Type B pancreatic cell (in vitro differentiated cells): ENCODE results near the gene PLA2G4E. TPM values are rescaled to one million over a fixed set of nuclear protein-coding genes. Genes with fewer than 3 reads are reported as not detected.

Experiments used
- DNase-seq: peaks from one replicate; pipeline ENCODE4 v3.0.0; 2021; ENCODE audit warnings: mixed read lengths; ENCODE audit not compliant: unreplicated experiment; ENCODE audit errors: extremely low spot score
- H3K27ac Mint-ChIP-seq: 2 replicates; pipeline ENCODE4 v1.8.0; 2021; ENCODE audit warnings: mild to moderate bottlenecking, mixed read lengths
- H3K27me3 Mint-ChIP-seq: 2 replicates; pipeline ENCODE4 v1.8.0; 2021; ENCODE audit warnings: mixed read lengths
- H3K36me3 Mint-ChIP-seq: 2 replicates; pipeline ENCODE4 v1.8.0; 2021; ENCODE audit warnings: mixed read lengths
- H3K4me1 Mint-ChIP-seq: one replicate; pipeline ENCODE4 v1.8.0; 2021; ENCODE audit warnings: mixed read lengths; ENCODE audit not compliant: unreplicated experiment
- H3K4me3 Mint-ChIP-seq: 2 replicates; pipeline ENCODE4 v1.8.0; 2021; ENCODE audit warnings: mild to moderate bottlenecking, mixed read lengths
- H3K9me3 Mint-ChIP-seq: 2 replicates; pipeline ENCODE4 v1.8.0; 2021; ENCODE audit warnings: mixed read lengths
- total RNA-seq: library from RNA; stranded (reverse); gene quantifications from 2 replicates; pipeline ENCODE4 v1.2.1, GENCODE V29; 2021; ENCODE audit warnings: low replicate concordance
- TF ChIP-seq, protein P1 (sequence below): fragments of 200-600 bp; sonication (generic); conservative IDR thresholded peaks from 2 replicates; pipeline ENCODE4 v1.5.0; 2021; ENCODE audit warnings: antibody characterized with exemption, mild to moderate bottlenecking

The PLA2G4E gene
- total RNA-seq, 1 donor from 2014 or later, result not detected

DNA sequence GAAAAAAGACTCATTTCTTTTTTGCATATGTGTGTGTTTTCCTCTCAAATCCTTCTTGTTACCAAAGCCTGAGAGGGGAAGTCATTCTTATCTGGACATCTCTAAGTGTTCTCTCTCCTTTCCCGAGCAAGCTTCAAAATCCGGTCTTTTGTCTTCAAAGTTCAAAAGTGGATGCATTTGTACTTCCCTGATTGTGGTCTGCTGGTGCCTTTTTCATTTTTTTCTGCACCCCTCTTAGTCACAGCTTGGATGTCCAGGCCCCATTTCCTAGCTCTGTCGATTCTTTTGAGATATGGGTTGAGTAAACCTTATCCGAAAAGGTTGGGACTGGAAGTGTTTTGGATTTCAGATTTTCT is 83.3 kb downstream of the PLA2G4E start:
- TF ChIP-seq, protein P1, sequence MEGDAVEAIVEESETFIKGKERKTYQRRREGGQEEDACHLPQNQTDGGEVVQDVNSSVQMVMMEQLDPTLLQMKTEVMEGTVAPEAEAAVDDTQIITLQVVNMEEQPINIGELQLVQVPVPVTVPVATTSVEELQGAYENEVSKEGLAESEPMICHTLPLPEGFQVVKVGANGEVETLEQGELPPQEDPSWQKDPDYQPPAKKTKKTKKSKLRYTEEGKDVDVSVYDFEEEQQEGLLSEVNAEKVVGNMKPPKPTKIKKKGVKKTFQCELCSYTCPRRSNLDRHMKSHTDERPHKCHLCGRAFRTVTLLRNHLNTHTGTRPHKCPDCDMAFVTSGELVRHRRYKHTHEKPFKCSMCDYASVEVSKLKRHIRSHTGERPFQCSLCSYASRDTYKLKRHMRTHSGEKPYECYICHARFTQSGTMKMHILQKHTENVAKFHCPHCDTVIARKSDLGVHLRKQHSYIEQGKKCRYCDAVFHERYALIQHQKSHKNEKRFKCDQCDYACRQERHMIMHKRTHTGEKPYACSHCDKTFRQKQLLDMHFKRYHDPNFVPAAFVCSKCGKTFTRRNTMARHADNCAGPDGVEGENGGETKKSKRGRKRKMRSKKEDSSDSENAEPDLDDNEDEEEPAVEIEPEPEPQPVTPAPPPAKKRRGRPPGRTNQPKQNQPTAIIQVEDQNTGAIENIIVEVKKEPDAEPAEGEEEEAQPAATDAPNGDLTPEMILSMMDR, result no peak
- no peak overlapping the region for H3K27ac Mint-ChIP-seq
- peaks cover 3% of the 10 kb centered on the region for H3K27me3 Mint-ChIP-seq
- peaks cover 39% of the 10 kb centered on the region for H3K4me1 Mint-ChIP-seq
- H3K9me3 Mint-ChIP-seq, result no peaks in the 10 kb centered on the region
- H3K36me3 Mint-ChIP-seq, result peaks cover 16% of the 10 kb centered on the region
- H3K4me3 Mint-ChIP-seq, result no peak overlapping the region
- DNase-seq, result no peak

DNA sequence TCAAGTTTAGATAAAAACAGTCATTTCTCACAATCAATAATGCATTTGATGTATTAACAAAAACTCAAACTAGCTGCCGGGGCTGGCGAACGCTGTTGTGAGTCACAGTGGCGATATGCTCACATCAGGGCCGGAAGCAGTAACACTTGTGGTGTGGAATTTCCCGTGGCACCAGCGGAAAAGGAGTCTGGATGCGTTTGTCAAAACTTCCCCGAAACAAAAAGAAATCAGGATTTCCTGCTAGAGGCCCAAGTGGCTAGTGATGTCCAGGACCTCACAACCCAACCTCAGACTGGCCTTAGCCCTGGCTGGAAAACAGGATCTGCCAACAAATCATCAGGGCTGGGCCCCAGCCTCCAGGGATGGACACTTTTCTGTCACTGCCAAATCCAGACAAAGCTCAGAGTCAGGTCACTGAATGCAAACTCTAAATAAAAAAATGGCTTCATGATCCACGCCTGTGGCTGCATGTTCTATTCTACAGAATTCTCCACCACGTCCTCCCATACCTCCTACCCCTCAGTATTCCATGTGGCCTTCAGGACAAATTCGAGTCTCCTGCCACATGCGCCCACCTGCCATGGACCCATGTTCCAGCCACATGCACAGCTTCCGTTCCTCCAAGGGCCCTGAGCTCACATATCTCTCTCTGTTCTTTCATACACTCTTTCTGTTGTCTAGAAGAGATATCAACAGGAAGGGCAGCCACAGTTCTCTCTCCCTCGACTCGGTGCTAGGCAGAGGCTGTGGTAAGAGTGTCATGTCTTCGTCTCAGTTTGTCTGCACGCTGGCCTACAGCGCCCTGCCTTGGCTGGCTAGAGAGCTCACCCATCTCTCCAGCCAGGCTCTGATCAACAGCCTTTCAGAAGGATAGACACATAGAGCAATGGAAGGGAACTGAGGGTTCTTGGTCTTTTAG is 83.9 kb downstream of the PLA2G4E start:
- TF ChIP-seq, protein P1, result no peak
- no peak for DNase-seq
- H3K4me3 Mint-ChIP-seq, result no peak overlapping the region

DNA sequence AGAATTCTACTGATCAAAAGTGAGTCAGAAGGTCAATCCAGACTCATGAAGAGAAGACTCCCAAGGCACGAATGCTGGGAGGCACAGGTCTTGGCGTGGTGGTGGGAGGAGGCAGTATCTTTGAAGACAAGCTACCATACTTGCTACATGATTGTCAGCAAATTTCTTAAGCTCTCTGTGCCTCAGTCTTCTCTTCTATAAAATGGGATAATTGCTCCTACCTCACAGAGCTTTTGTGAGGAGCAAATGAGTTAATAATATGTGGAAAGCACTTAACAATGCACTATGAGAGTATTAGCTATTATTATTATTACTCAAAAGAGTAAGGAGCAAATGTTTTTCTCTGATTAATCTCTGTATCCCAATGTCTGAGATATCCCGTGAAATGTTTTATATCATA is 84.7 kb downstream of the PLA2G4E start:
- peaks cover 3% of the 10 kb centered on the region for H3K27me3 Mint-ChIP-seq
- H3K9me3 Mint-ChIP-seq, result no peaks in the 10 kb centered on the region
- no peak overlapping the region for H3K4me3 Mint-ChIP-seq
- peaks cover 42% of the 10 kb centered on the region for H3K4me1 Mint-ChIP-seq
- DNase-seq, result no peak
- peaks cover 15% of the 10 kb centered on the region for H3K36me3 Mint-ChIP-seq
- TF ChIP-seq, protein P1, result no peak
- H3K27ac Mint-ChIP-seq, result no peak overlapping the region

More for the DNA sequence above, 83.9 kb downstream of the PLA2G4E start:
- H3K9me3 Mint-ChIP-seq, result no peaks in the 10 kb centered on the region
- H3K36me3 Mint-ChIP-seq, result peaks cover 16% of the 10 kb centered on the region
- H3K27me3 Mint-ChIP-seq, result peaks cover 3% of the 10 kb centered on the region
- peaks cover 41% of the 10 kb centered on the region for H3K4me1 Mint-ChIP-seq
- peak overlapping the region; percentile 46 for H3K27ac Mint-ChIP-seq

DNA sequence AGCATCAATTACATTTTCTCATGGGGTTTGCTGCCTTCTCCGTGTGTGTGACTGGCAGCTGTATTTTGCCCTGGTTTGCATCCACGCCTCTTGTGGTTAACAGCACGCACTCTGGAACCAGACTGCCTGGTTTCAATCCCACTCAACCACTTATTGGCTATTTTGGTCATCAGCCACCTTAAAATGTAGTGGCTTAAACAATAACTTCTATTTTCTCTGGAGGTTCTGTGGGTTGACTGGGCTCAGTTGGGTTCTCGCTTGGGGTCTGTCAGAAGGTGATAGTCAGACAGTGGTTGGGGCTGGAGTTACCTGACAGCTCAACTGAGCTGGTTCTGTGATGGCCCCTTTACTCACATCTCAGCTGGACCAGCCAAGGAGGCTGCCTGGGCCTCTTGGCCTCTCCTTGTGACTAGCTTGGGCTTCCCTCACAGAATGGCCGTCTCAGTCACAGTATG is 85.2 kb downstream of the PLA2G4E start:
- Mint-ChIP-seq H3K4me1 (peaks cover 43% of the 10 kb centered on the region), H3K4me3 (peak overlapping the region; percentile 51), H3K27me3 (peaks cover 3% of the 10 kb centered on the region), H3K9me3 (no peaks in the 10 kb centered on the region), H3K27ac (peak overlapping the region; percentile 11), H3K36me3 (peaks cover 11% of the 10 kb centered on the region)
- no peak for DNase-seq
- TF ChIP-seq, protein P1, result no peak

DNA sequence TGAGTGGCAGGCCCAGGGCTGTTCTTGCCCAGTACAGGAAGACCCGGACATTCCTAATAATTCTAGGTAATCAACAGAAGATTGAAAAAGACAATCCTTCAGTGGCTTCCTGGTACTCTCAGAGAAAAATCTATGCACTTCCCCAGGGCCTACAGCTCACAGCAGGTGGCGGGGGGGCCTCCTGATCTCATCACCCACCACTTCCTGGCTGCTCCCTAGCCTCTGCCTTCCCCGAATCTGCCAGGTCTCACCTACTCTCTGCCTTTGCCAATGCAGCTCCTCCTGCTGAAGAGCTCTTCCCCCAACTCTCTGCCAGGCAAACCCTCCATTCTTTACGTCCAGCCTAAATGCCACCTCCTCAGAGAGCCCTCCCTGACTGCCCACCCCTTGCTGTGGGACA is 86.0 kb downstream of the PLA2G4E start:
- DNase-seq, result no peak
- Mint-ChIP-seq H3K36me3 (peaks cover 9% of the 10 kb centered on the region), H3K4me3 (no peak overlapping the region), H3K27me3 (peaks cover 3% of the 10 kb centered on the region), H3K9me3 (no peaks in the 10 kb centered on the region), H3K4me1 (peaks cover 51% of the 10 kb centered on the region), H3K27ac (peak overlapping the region; percentile 59)
- TF ChIP-seq, protein P1, result no peak
